H1 (cell line): ENCODE results near the gene TSPAN17. TPM values are rescaled to one million over a fixed set of nuclear protein-coding genes. Genes with fewer than 3 reads are reported as not detected.

Source experiments
- CTCF ChIA-PET: fragments of 300-600 bp; sonication (Branson Sonifier 250); formaldehyde crosslinking; loops from one replicate; lab custom pipeline; 2021; ENCODE audit not compliant: partially characterized antibody; lab: Charles Lee
- POLR2A ChIA-PET: fragments of 300-600 bp; sonication (Branson Sonifier 250); formaldehyde crosslinking; loops from one replicate; lab custom pipeline; 2021; ENCODE audit warnings: inconsistent platforms; ENCODE audit not compliant: partially characterized antibody; lab: Charles Lee
- DNase-seq, 2 experiments: peaks; one replicate each; pipeline versions ENCODE4 v3.0.0 to v3.0.0-alpha.2; 2010 to 2022; ENCODE audit warnings: low spot score in 2 of 2, low read depth in 1 of 2, mixed read lengths in 1 of 2
- FAIRE-seq: peaks from 2 replicates; lab custom pipeline; 2011; peaks lifted over from hg19 to GRCh38; lab: Jason Lieb, UNC
- H2AFZ ChIP-seq: 2 replicates; pipeline ENCODE4 v1.8.1; 2012; ENCODE audit warnings: low read length, inconsistent platforms
- H2AK5ac ChIP-seq: 2 replicates; pipeline ENCODE4 v1.6.1; 2013; ENCODE audit warnings: low read depth, low read length
- H2BK120ac ChIP-seq: replicated peaks from 2 replicates; pipeline ENCODE3; 2013; ENCODE audit warnings: low read depth, low read length, inconsistent platforms
- H2BK12ac ChIP-seq: 2 replicates; pipeline ENCODE4 v1.6.1; 2013; ENCODE audit warnings: low read depth, low read length
- H2BK15ac ChIP-seq: 2 replicates; pipeline ENCODE4 v1.6.1; 2013; ENCODE audit warnings: low read length
- H2BK20ac ChIP-seq: 2 replicates; pipeline ENCODE4 v1.6.1; 2013; ENCODE audit warnings: low read length
- H2BK5ac ChIP-seq: 2 replicates; pipeline ENCODE4 v1.6.1; 2013; ENCODE audit warnings: low read depth, low read length
- H3K14ac ChIP-seq: 2 replicates; pipeline ENCODE4 v1.6.1; 2013; ENCODE audit warnings: inconsistent platforms; ENCODE audit not compliant: insufficient read length
- H3K18ac ChIP-seq: 2 replicates; pipeline ENCODE4 v1.6.1; 2013; ENCODE audit warnings: low read length; ENCODE audit errors: extremely low read depth
- H3K23ac ChIP-seq: 2 replicates; pipeline ENCODE4 v1.6.1; 2013; ENCODE audit warnings: inconsistent platforms; ENCODE audit not compliant: insufficient read length
- H3K23me2 ChIP-seq: 2 replicates; pipeline ENCODE4 v1.6.1; 2013; ENCODE audit warnings: low read depth, low read length
- H3K27ac ChIP-seq: 2 replicates; pipeline ENCODE4 v1.6.1; 2011; ENCODE audit warnings: low read depth, low read length, inconsistent platforms
- H3K27me3 ChIP-seq, 4 experiments: replicated peaks in 1 of 4; 1 replicate in 1 of 4; 2 replicates in 3 of 4; pipeline versions ENCODE4 v1.6.1 to v1.8.1; 2011 to 2013; ENCODE audit warnings: low read length in 3 of 4, mild to moderate bottlenecking in 3 of 4, inconsistent platforms in 2 of 4, mixed read lengths in 2 of 4, moderate library complexity in 1 of 4; ENCODE audit not compliant: control insufficient read depth in 3 of 4, insufficient read depth in 3 of 4; ENCODE audit errors: extremely low read depth in 1 of 4
- H3K36me3 ChIP-seq, 4 experiments: 2 replicates each; pipeline versions ENCODE4 v1.6.1 to v1.8.1; 2011 to 2013; ENCODE audit warnings: mild to moderate bottlenecking in 4 of 4, low read length in 3 of 4, moderate library complexity in 2 of 4, control low read depth in 1 of 4, inconsistent platforms in 1 of 4; ENCODE audit not compliant: insufficient read depth in 4 of 4, control insufficient read depth in 2 of 4
- H3K4ac ChIP-seq: replicated peaks from 2 replicates; pipeline ENCODE3; 2013; ENCODE audit warnings: low read length, low read depth, mixed read lengths, inconsistent platforms; ENCODE audit not compliant: insufficient read length
- H3K4me1 ChIP-seq, 4 experiments: replicated peaks in 1 of 4; 1 replicate in 1 of 4; 2 replicates in 3 of 4; pipeline versions ENCODE4 v1.6.1 to v1.8.1; 2011 to 2013; ENCODE audit warnings: low read length in 3 of 4, inconsistent platforms in 2 of 4, mixed read lengths in 1 of 4; ENCODE audit not compliant: insufficient read depth in 4 of 4, control insufficient read depth in 3 of 4
- H3K4me2 ChIP-seq, 2 experiments: 2 replicates each; pipeline versions ENCODE4 v1.6.1 to v1.8.1; 2011 to 2013; ENCODE audit warnings: low read depth in 2 of 2, low read length in 2 of 2, control low read depth in 1 of 2, inconsistent platforms in 1 of 2, mild to moderate bottlenecking in 1 of 2; ENCODE audit not compliant: insufficient read depth in 1 of 2
- H3K4me3 ChIP-seq, 4 experiments: fragments of 200-600, 300-600 bp in 1 of 4; sonication (generic), shearing (Covaris generic), sonication (Bioruptor Twin) in 1 of 4; 2 replicates each; pipeline versions ENCODE4 v1.5.1 to v1.8.1; 2011 to 2016; ENCODE audit warnings: low read length in 4 of 4, low read depth in 3 of 4, control low read depth in 2 of 4, inconsistent platforms in 2 of 4, mild to moderate bottlenecking in 2 of 4, mixed read lengths in 1 of 4, moderate library complexity in 1 of 4; ENCODE audit not compliant: insufficient read depth in 2 of 4; ENCODE audit errors: extremely low read depth in 1 of 4
- H3K56ac ChIP-seq: replicated peaks from 2 replicates; pipeline ENCODE3; 2013; ENCODE audit warnings: low read depth, mild to moderate bottlenecking, mixed read lengths, low read length, inconsistent platforms; ENCODE audit not compliant: insufficient read length
- H3K79me1 ChIP-seq: 2 replicates; pipeline ENCODE4 v1.6.1; 2013; ENCODE audit warnings: low read depth, low read length, control low read depth
- H3K79me2 ChIP-seq, 2 experiments: 2 replicates each; pipeline versions ENCODE4 v1.6.1 to v1.8.1; 2012 to 2013; ENCODE audit warnings: low read length in 2 of 2, mild to moderate bottlenecking in 2 of 2, inconsistent platforms in 1 of 2; ENCODE audit not compliant: insufficient read depth in 2 of 2, control insufficient read depth in 1 of 2
- H3K9ac ChIP-seq, 4 experiments: replicated peaks in 1 of 4; 1 replicate in 1 of 4; 2 replicates in 3 of 4; pipeline versions ENCODE4 v1.6.1 to v1.8.1; 2011 to 2013; ENCODE audit warnings: low read depth in 3 of 4, low read length in 3 of 4, control low read depth in 2 of 4, mild to moderate bottlenecking in 2 of 4, moderate library complexity in 2 of 4, inconsistent platforms in 1 of 4; ENCODE audit errors: extremely low read depth in 1 of 4
- H3K9me3 ChIP-seq, 2 experiments: 2 replicates each; pipeline versions ENCODE4 v1.6.1 to v1.8.1; 2012 to 2013; ENCODE audit warnings: mild to moderate bottlenecking in 2 of 2, moderate library complexity in 2 of 2, control low read depth in 1 of 2, inconsistent platforms in 1 of 2, low read depth in 1 of 2, low read length in 1 of 2, mixed read lengths in 1 of 2; ENCODE audit not compliant: insufficient read depth in 2 of 2
- H4K20me1 ChIP-seq, 2 experiments: replicated peaks in 1 of 2; 2 replicates each; pipeline versions ENCODE3 to v1.8.1; 2011 to 2013; ENCODE audit warnings: inconsistent platforms in 2 of 2, low read length in 2 of 2, mild to moderate bottlenecking in 1 of 2; ENCODE audit not compliant: insufficient read depth in 2 of 2, control insufficient read depth in 1 of 2
- H4K5ac ChIP-seq: 2 replicates; pipeline ENCODE4 v1.6.1; 2013; ENCODE audit warnings: low read length, low read depth, mixed read lengths, inconsistent platforms; ENCODE audit not compliant: insufficient read length
- H4K8ac ChIP-seq: 2 replicates; pipeline ENCODE4 v1.8.0; 2013; ENCODE audit warnings: mild to moderate bottlenecking, moderate library complexity, low read length, inconsistent platforms; ENCODE audit not compliant: insufficient read depth; ENCODE audit errors: extremely low read depth
- H4K91ac ChIP-seq: replicated peaks from 2 replicates; pipeline ENCODE3; 2013; ENCODE audit warnings: low read length, mixed read lengths, inconsistent platforms; ENCODE audit not compliant: insufficient read length
- EP300 ChIP-seq, 2 experiments: IDR thresholded peaks; 1 replicate in 1 of 2; 2 replicates in 1 of 2; pipeline ENCODE4 v1.6.1; 2011 to 2012; ENCODE audit warnings: low read depth in 2 of 2, low read length in 2 of 2, mild to moderate bottlenecking in 2 of 2, borderline replicate concordance in 1 of 2, inconsistent platforms in 1 of 2, moderate library complexity in 1 of 2
- GABPA ChIP-seq: IDR thresholded peaks from 2 replicates; pipeline ENCODE4 v1.6.1; 2011; ENCODE audit warnings: mild to moderate bottlenecking, low read length, moderate library complexity, borderline replicate concordance; ENCODE audit not compliant: insufficient read depth
- HDAC6 ChIP-seq: IDR thresholded peaks from one replicate; pipeline ENCODE4 v1.7.1; 2012; ENCODE audit warnings: low read depth, mild to moderate bottlenecking, inconsistent platforms, low read length, moderate library complexity
- RAD21 ChIP-seq, 2 experiments: IDR thresholded peaks in 1 of 2; conservative IDR thresholded peaks in 1 of 2; 2 replicates each; pipeline ENCODE4 v1.6.1; 2011; ENCODE audit warnings: low read depth in 2 of 2, low read length in 2 of 2, improper control_type of control experiment in 1 of 2, inconsistent platforms in 1 of 2, mild to moderate bottlenecking in 1 of 2, moderate library complexity in 1 of 2
- TEAD4 ChIP-seq: IDR thresholded peaks from 2 replicates; pipeline ENCODE4 v1.6.1; 2012; ENCODE audit warnings: low read depth, low read length, inconsistent platforms, mixed read lengths
- WGBS, 2 experiments: shearing (Covaris generic) in 1 of 2; methylation state at CpG; one replicate each; pipeline versions ENCODE4 v1.1.6 to v1.1.7; 2013 to 2015; ENCODE audit warnings: low lambda C conversion rate in 2 of 2, mixed read lengths in 2 of 2, inconsistent platforms in 1 of 2, low coverage in 1 of 2, missing lambda C conversion rate in 1 of 2; ENCODE audit not compliant: insufficient replicate concordance in 2 of 2, insufficient coverage in 1 of 2, insufficient read length in 1 of 2; ENCODE audit errors: extremely low coverage in 1 of 2, missing lambda C conversion rate in 1 of 2; 5-methylcytosine and 5-hydroxymethylcytosine counted together
- polyA plus RNA-seq, 7 experiments: library from polyadenylated mRNA; depleted of rRNA in 3 of 7; stranded (reverse) in 5 of 7; unstranded in 2 of 7; fragments of >200 nt in 5 of 7; fragments of 200-250 nt in 2 of 7; gene quantifications; 1 replicate in 5 of 7; 2 replicates in 1 of 7; 4 replicates in 1 of 7; pipeline versions ENCODE4 v1.2.1 to v1.2.3, GENCODE V29; 2011 to 2013; ENCODE audit warnings: missing spikeins in 2 of 7, mixed read lengths in 2 of 7
- total RNA-seq: library from RNA; stranded (reverse); fragmentation: NEBNext Ultra II Directional; extraction: Animal tissue kit (Norgen Biotek cat#: 25700); gene quantifications from 2 replicates; pipeline ENCODE4 v1.2.1, GENCODE V29; 2021
- TF ChIP-seq, protein P1 (sequence below): IDR thresholded peaks from 2 replicates; pipeline ENCODE4 v1.6.1; 2012; ENCODE audit warnings: inconsistent platforms
- TF ChIP-seq, protein P2 (sequence below), 3 experiments: IDR thresholded peaks; 1 replicate in 2 of 3; 2 replicates in 1 of 3; pipeline versions ENCODE4 v1.5.1 to v1.6.1; 2011; ENCODE audit warnings: low read length in 3 of 3, mild to moderate bottlenecking in 3 of 3, inconsistent platforms in 2 of 3, low read depth in 1 of 3, moderate library complexity in 1 of 3; ENCODE audit not compliant: insufficient read depth in 1 of 3; ENCODE audit errors: control extremely low read depth in 1 of 3

Gene TSPAN17
- total and polyA plus RNA-seq, 2 of the 8 experiments (the other 6 are each of a cell fraction or from before 2014, with no cell fraction given), result 41.5 to 53.7 TPM

DNA sequence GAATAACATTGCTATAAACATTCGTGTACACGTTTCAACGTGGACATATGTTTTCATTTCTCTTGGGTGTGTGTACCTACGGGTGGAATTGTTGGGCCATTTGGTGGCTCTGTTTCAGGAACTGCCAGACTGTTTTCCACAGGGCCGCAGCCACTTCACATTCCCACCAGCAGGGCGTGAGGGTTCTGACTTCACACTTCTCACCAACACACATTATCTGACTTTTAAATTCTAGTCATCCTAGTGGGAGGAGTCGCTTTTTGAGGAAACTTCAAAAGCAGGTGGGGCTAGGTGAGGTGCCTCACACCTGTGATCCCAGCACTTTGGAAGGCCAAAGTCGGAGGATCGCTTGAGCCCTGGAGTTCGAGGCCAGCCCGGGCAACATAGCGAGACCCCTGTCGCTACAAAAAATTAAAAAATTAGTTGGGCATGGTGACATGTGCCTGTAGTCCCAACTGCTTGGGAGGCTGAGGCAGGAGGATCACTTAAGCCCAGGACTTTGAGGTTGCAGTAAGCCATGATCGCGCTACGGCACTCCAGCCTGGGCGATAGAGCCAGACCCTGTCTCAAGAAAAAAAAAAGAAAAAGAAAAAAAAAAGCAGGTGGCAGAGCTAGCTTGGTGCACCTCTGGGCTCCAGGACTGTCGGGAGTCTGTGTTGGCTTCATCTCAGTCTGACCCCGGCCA is 28.5 kb downstream of the TSPAN17 start:
- peak in 1 of 2 experiments; percentile 74 for DNase-seq
- Histone ChIP-seq H2BK120ac (no peak overlapping the region), H3K4ac (no peak overlapping the region), H3K4me3 (no peak overlapping the region), H2BK15ac (0 out of 2 replicates have a peak overlapping the region, but pooled peaks have one; percentile 6), H3K4me2 (no peak overlapping the region), H4K91ac (peak overlapping the region; percentile 16), H3K79me2 (no peaks in the 10 kb centered on the region), H4K5ac (no peak overlapping the region), H3K27ac (no peak overlapping the region), H3K27me3 (peaks cover 0 to 18% (median 17%) of the 10 kb centered on the region in 4 experiments; a peak in 6 of 7 replicates), H3K23me2 (peaks cover 7% of the 10 kb centered on the region; the same call in 1 of the 2 replicates), H3K23ac (no peak overlapping the region), H2BK5ac (no peak overlapping the region; the same call in 1 of the 2 replicates), H3K4me1 (peaks cover 0 to 17% (median 11%) of the 10 kb centered on the region in 4 experiments; a peak in 6 of 7 replicates), H3K36me3 (no peaks in the 10 kb centered on the region), H3K9ac (no peak overlapping the region), H4K8ac (no peak overlapping the region), H2BK12ac (peak overlapping the region; percentile 77; the same call in 1 of the 2 replicates), H3K18ac (no peak overlapping the region), H3K9me3 (no peaks in the 10 kb centered on the region), H3K56ac (no peak overlapping the region), H4K20me1 (no peaks in the 10 kb centered on the region), H2AK5ac (no peak overlapping the region), H2BK20ac (0 out of 2 replicates have a peak overlapping the region, but pooled peaks have one; percentile 61), H2AFZ (no peak overlapping the region), H3K79me1 (no peaks in the 10 kb centered on the region), H3K14ac (no peak overlapping the region)
- CTCF ChIA-PET, result interaction anchor here (0.6 to 35.1 kb wide), 9 partner anchors 9 to 293 kb away, joined by 3 to 859 read pairs (median 4); no protein-coding TSS in a partner anchor
- FAIRE-seq, result peak; percentile 60
- POLR2A ChIA-PET, result interaction anchor here (1.6 kb wide), 1 partner anchor 12 kb away, joined by 7 read pairs; no protein-coding TSS in a partner anchor
- 76% methylated on average over 19 of the region's 19 CpGs; no CpG with 5 or more reads in 1 of the 2 experiments for WGBS, 2 experiments
- TF ChIP-seq, protein P1, sequence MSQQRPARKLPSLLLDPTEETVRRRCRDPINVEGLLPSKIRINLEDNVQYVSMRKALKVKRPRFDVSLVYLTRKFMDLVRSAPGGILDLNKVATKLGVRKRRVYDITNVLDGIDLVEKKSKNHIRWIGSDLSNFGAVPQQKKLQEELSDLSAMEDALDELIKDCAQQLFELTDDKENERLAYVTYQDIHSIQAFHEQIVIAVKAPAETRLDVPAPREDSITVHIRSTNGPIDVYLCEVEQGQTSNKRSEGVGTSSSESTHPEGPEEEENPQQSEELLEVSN, result peak; percentile 61
- TF ChIP-seq, protein P2, sequence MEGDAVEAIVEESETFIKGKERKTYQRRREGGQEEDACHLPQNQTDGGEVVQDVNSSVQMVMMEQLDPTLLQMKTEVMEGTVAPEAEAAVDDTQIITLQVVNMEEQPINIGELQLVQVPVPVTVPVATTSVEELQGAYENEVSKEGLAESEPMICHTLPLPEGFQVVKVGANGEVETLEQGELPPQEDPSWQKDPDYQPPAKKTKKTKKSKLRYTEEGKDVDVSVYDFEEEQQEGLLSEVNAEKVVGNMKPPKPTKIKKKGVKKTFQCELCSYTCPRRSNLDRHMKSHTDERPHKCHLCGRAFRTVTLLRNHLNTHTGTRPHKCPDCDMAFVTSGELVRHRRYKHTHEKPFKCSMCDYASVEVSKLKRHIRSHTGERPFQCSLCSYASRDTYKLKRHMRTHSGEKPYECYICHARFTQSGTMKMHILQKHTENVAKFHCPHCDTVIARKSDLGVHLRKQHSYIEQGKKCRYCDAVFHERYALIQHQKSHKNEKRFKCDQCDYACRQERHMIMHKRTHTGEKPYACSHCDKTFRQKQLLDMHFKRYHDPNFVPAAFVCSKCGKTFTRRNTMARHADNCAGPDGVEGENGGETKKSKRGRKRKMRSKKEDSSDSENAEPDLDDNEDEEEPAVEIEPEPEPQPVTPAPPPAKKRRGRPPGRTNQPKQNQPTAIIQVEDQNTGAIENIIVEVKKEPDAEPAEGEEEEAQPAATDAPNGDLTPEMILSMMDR (IDR thresholded peaks at IDR 0.05; ENCODE audit: control extremely low read depth in 1 of 3, insufficient read depth in 1 of 3, low read depth in 1 of 3, low read length in 3 of 3), result peak in 2 of 3 experiments; percentile 65 to 86; a peak in 3 of 4 replicates
- TF ChIP-seq TEAD4 (peak; percentile 99), RAD21 (IDR thresholded peaks at IDR 0.05 in 1 of 2, conservative IDR thresholded peaks at IDR 0.05 in 1 of 2; ENCODE audit: low read depth in 2 of 2, low read length in 2 of 2) (peak; percentile 39 to 56), HDAC6 (no peak), EP300 (IDR thresholded peaks at IDR 0.05; ENCODE audit: borderline replicate concordance in 1 of 2, low read depth in 2 of 2, low read length in 2 of 2) (no peak), GABPA (no peak)
